ENCODE results near the gene ZBTB20.

- TF ChIP-seq TAF1 (IDR thresholded peaks at IDR 0.05; ENCODE audit: borderline replicate concordance, insufficient read depth, low read length) = no peak
- no peak for TF ChIP-seq POLR2AphosphoS5 (IDR thresholded peaks at IDR 0.05; ENCODE audit: low read depth, low read length)
- TF ChIP-seq REST (IDR thresholded peaks at IDR 0.05; ENCODE audit: insufficient read depth in 1 of 2, low read depth in 2 of 2, low read length in 2 of 2) = no peak
- no peak for TF ChIP-seq SIN3A (IDR thresholded peaks at IDR 0.05; ENCODE audit: borderline replicate concordance, insufficient read depth, low read length)
- no peak for TF ChIP-seq FOXP2 (optimal IDR thresholded peaks at IDR 0.05; ENCODE audit: borderline replicate concordance, extremely low read depth, extremely low read length, insufficient read depth)
Observed at GRCh38 chr3:114827495-114827894, 319.6 kb downstream of the ZBTB20 start.
